ENCODE measurements around the gene GPT2.

GPT2 gene

DNA sequence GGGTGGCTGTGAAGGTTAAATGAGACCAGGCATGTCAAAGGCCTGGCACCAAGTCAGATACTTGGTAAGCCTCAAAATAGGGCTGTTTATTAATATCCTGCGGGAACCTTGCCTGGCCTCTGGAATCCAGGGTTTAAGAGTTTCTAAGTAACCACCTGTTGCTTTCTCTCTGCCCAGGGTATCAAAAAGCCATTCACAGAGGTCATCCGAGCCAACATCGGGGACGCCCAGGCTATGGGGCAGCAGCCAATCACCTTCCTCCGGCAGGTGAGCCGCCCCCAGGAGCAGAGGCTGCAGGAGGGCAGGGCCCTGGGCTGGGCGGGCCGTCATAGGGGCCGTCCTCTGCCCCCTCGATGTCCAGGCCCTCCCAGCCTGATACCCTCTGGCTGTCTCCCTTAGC, 13.3 kb downstream of the GPT2 start:
- no peak for DNase-seq

DNA sequence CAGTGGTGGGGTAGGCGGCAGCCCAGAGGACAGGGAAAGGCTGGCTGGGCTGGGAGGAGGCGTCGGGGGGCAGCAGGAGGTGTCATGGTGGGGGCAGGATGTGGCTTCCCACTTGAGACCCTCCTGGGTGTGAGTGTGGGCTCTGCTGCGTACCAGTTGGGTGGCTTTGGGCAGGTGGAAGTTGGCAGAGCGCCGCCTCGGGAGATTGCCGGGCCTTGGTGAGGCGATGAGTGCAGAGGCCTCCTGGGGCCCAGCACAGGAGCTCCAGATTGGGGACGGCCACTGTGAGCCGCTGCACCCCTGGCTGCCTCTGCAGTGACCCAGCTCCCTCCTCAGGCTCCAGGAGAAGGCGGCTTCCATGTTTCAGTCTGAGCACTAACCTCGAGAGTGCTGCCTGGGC, 13.8 kb downstream of the GPT2 start:
- no peak for DNase-seq

DNA sequence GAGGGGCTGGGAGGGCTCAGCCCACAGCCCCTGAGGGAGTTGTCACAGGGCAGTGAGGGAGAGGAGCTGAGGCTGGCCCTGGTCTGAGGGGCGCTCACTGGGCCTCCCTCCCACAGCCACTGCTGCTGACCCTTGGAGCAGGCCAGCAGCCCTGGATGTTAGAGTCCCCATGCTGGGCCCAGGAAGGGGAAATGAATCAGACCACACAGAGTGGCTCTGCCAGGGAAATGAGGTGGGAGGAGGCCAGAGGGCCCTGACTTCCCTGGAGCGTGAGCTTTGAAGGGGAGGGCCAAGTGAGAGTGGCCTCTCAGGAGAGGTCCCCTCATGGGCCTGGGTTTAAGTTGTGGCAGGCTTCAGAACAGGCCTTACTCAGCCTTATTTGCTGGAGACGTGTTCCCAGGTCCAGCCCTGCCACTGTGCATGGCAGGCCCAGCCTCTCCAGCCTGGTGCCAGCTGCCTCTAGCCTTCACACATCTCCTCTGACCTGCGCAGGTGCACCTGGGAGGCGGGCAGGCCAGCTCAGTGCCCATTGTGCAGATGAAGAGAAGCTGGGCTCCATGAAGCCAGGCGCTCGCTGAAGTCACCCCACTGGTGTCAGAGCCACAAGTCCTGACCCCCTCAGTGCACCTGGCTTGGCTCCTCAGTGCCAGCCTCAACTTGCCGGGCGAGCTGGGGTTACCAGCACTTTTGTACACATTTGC, 15.4 kb downstream of the GPT2 start:
- no peak for DNase-seq

DNA sequence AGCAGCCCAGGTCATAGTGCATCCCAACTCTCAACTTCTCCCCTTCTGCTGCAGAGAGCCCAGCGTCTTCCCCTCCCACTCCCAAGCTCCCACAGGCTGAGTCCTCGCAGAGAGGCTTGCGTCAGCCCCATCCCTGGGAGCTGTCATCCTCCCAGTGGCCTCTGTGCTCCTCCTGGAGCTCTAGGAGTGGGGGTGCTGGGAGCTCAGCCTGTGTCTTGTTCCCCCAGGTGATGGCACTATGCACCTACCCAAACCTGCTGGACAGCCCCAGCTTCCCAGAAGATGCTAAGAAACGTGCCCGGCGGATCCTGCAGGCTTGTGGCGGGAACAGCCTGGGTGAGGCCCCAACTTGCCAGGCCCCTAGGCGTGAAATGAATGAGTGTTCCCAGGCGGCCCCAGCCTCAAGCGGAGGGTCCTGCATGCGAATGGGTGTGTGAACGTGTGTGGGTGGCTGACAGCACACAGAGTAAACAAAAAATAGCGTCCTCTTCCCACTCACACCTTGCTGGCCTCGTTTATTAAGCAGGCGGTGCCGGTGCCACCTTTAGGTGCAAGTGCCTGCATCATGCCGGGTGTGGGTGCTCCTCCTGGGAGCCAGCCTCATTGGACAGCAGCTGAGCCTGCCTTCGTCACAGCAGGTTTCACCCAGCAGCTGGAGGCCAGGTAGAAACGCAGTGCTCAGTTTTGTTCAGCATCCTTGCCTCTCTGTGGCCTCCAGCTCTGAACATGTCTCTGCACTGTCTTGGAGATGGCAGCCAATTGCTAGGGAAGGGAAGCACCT, 16.5 kb downstream of the GPT2 start:
- DNase-seq = no peak

DNA sequence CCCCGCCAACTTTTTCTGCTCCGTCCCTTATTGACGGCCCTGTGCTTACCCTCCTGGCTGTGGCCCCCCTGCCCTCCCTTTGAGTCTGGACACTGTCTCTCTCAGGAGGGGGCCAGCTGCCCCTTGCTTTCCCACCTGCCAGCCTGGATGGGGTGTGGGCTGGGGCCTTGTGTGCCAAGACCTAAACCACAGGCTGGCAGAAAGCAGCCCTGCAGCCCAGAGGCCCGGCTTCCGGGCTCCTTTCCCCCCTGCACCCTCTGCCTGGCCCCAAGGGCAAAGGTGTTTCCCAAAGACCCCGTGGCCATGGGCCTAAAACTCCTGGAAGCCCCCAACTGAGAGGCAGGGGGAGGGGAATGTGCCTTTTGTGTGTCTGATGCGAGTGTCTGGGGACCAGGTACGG, 17.5 kb downstream of the GPT2 start:
- DNase-seq = no peak

DNA sequence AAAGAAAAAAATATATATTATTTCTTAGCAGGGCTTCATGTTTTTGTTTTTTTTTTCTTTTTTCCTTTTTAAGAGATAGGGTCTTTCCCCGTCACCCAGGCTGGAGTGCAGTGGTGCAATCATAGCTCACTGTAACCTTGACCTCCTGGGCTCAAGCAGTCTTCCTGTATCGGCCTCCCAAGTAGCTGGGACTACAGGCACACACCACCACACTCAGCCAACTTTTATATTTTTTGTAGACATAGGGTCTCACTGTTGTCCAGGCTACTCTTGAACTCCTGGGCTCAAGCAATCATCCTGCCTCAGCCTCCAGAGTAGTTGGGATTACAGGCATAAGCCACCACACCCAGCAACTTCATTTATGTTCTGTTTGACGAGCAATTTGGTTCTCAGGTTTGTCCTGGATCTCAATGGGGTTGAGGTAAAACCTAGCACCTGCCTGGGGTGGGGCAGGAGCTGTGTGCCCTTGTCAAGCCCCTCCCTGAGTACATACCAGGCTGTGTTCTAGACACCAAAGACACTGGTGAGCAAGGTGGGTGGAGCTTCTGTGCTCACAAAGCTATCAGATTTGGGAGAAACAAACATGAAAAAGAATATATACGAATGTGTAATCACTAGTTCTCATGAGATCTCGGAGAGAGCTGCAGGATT, 19.2 kb downstream of the GPT2 start:
- DNase-seq = no peak

DNA sequence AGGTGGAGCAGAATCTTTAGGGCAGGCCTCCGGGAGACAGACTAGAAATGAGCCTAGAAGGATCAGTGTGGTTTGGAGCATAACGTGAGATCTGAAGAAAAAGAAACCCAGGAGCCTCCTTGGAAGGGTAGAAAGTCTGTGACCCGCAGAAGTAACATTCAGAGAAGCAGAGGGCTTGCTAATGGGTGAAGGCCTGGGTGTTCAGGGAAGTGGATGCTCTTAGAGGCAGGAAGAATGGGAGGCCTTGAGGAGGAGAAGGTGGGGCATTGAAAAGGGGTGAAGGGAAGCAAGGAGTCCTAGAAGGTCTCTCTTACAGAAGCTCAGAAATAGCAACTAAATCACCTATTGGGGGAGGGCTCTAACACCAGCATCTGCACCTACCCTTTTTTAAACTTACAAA, 20.3 kb downstream of the GPT2 start:
- no peak for DNase-seq

DNA sequence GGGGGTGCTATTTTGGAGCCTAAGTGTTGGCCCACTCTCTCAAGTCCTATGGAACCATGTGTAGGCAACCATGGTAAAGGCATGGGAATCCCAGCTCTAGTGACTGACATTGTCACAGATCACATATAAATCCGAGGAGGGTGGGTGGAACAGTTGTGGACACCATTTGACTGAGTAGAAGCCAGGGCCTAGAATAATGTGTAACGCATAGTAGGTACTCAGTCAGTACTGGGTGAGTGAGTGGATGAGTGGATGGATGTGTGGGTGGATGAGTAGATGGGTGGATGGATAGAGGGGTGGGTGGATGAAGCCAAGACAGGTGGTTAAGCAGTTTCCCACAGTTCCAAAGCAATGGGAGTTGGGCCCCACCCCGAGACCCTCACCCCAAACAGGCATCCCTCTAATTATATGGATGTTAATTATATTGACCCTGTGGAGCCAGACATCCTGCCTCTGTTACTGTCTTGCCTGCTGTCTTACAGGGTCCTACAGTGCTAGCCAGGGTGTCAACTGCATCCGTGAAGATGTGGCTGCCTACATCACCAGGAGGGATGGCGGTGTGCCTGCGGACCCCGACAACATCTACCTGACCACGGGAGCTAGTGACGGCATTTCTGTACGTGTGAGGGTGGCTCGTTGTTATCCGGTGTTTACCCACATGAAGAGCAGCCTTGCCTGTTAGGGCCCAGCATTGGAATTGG, 22.3 kb downstream of the GPT2 start:
- no peak for DNase-seq

DNA sequence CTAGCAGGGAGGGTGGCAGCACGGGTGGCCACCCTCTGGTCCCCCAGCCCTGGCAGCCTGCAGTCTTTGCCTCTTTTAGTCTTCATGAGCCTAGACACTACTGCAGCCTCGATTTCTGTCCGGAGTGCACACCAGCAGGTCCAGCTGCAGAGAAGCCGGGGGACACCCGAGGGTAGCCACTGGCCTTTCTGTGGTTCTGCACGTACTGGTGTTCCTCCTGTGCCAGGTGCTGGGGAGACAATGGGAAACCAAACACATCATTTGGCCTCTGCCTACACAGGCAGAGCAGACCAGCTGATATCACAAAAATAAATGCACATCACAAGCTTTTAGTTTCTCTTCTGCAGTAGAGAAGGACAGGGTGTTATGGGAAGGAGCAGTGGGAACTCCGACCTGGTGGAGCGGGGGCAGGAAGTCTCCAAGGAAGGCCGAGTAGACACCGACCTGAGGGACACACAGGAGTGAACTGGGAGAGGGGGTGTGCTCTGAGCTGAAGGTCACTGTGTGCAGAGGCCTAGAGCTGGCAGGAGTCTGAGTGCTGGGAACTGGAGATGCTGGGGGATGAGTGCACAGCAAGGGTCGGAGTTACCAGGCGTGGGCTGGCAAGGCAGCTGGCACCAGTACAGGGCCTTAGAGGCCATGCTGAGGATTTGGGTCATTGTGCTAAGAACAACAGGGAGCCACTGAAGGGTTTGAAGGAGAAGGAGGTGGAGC, 23.1 kb downstream of the GPT2 start:
- no peak for DNase-seq

DNA sequence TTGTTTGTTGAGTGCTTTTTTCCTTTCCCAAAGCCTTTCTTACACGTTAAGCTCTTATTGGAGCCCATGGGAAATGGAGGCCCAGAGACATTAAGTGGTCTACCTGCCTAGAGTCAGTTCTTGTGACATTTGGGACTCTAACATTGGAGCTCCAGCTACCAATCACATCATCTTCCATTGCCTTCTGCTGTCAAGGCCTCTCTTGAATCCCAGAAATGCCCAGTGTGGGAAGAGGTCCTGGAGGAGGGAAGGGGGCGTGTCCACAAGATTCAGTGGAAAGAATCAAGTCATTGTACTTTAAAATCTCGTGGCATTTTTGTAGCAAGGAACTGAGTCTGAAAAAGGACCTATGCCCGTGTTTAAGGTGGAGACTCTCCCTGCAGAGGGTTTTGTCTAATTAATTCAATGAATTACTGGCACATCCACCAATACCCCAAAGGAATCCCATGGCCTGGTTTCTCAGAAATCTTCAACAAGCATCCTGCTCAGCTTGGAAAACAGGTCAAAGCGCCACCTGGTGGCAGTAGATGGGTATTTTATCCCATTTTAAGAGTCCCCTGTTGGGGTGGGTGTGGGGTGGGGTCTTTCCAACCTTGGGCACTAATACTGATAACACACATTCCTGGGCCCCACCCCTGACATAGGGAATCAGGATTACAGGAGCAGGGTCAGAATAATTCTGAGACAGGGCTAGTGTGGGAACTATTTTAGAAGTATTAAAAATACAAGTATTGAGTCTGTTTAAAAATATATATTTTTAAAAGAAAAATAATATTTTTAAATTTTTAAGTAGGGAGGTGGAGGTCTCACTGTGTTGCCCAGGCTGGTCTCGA, 24.6 kb downstream of the GPT2 start:
- DNase-seq = no peak

DNA sequence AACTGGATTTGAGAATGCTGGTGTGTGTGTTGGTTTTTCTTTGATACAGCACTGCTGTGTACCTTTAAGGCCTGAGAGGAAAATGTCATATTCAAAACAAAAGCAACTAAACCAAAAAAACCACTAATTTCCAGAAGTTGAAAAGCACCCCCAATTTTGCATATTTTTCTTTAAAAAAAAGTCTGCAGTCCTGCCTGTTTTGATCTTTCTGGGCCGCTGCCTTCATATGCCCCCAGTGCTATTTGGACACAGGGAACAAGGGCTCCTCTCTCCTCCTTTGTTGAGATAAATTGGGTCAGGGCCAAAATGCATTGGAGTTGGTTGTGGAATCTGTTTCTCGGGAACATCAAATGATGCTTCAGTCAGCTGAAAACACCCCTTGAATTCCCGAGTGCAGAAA, 26.9 kb downstream of the GPT2 start:
- DNase-seq = no peak

DNA sequence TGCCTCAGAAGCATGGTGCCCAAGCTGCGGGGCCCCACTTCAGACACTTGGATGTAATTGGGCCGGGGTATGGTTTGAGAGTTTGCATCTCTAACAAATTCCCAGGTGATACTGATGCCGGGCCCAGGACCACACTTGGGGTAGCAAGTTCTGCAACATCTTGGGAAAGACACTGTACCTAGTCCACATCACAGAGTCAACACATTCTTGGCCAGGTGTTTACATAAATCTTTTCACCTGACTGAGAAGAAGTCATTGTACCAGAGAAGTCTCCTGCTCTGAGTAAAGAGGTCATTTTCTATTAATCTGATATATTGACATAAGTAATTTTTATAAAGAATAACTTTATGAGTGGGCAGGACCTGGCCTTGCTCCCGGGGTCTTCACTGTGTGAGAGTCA, 27.5 kb downstream of the GPT2 start:
- DNase-seq = no peak

DNA sequence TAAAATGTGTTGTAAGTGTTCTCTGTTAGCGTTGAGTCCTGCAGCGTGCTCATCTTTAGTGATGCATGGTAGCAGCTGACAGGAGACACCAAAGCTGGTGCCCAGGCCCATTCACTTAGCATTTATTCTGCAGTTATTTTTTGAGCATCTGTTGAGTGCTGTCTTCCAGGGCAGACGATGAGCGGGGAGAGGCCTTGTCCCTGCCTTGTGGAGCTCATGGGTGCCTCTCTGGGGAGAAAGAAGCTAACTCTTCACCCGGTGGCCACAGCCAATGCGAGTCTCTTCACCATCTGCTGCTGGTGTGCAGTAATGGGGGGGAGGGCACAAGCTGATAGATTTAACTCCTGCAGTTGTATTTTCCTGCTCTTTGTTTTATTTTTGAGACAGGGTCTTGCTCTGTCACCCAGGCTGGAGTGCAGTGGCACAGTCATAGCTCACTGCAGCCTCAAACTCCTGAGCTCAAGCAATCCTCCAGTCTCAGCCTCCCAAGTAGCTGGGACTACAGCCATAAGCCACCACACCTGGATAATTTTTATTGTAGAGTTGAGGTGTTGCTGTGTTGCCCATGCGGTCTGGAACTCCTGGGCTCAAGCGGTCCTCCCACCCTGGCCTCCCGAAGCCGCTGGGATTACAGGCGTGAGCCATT, 30.5 kb downstream of the GPT2 start:
- DNase-seq = no peak

DNA sequence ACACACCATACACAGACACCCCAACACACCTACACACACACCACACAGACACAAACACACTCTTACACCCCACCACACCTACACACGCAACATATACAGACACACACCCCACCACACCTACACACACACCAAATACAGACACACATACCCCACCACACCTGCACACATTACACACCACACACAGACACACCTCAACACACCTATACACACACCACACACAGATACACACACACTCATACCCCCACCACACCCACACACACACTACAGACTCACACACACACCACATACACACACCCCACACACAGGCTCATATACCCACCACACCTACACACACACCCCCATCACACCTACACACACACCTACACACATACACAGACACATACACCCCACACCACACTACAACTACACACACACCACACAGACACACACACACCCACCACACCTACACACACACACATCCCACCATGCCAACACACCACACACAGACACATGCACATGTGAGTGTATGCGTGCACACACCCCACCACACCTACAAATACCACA, 31.4 kb downstream of the GPT2 start:
- DNase-seq = no peak

DNA sequence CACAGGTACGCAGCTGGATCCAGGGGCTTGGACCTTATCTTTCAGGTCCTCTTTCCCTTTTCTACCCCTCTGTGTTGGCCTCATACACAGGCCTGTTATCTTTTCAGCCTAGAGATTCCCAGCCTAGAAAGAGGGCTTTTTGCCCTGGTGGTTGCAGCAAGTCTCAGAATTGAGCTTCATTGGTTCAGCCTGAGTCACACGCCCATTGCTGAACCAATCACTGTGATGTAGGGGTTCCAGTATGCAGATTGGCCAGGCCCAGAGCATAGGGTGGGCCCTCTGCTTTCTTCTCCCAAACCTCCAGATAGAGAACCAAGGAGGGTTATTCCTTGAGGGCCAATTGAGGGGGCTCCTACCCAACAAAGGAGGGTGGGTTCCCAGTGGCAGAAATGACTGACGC, 32.8 kb downstream of the GPT2 start:
- no peak for DNase-seq

DNA sequence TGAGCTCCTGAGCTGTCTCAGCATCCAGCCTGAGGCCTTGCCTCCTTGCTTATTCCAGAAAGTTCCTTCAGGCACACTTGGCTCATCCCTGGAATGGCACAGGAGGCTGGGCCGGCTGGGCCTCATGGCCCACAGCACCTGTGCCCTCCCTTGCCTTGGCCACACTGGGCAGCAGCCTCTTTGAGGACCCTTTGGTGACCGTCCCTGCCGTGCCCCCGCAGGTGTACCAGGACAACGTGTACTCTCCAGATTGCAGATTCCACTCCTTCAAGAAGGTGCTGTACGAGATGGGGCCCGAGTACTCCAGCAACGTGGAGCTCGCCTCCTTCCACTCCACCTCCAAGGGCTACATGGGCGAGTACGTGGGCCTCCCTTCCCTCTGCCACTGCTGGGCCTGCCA, 34.2 kb downstream of the GPT2 start:
- no peak for DNase-seq

DNA sequence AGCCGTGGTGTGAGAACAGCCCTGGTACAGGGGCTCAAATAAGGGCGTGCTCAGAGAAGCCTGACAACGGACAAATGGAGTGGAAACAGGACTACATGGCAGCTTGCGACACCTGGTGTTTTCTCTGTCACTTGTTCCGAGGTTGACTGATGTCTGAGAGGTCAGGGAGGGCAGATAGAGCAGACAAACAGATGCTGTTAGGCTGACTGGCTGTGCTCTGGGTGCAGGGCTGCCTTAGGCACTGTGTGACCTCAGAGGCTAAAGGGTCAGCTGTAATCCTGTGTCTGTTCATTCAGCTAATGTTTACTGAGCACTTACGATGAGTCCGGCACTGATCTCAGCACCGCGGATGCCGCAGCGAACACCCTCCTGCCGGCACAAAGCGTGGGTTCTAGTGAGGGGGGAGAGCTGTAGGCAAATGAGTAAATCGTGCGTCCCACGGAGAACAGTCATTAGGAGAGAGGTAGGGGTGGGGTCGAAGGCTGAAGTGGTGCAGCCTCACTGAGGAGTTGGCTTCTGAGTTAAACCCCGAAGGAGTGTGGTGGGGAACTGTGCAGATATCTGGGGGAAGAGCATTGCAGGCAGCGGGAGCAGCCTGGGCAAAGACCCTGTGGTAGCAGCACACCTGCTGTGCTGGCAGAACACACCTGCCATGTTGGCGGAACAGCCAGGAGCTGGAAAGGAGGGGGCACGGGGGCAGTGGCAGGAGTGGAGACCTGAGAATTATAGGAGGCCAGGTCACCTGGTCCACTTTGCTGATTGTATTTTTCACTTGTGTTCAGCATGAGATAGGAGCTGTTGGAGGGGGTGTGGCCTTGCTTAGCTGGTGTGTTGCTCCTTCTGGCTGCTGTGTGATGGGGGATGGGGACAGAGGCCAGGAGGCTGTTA, 35.0 kb downstream of the GPT2 start:
- no peak for DNase-seq

DNA sequence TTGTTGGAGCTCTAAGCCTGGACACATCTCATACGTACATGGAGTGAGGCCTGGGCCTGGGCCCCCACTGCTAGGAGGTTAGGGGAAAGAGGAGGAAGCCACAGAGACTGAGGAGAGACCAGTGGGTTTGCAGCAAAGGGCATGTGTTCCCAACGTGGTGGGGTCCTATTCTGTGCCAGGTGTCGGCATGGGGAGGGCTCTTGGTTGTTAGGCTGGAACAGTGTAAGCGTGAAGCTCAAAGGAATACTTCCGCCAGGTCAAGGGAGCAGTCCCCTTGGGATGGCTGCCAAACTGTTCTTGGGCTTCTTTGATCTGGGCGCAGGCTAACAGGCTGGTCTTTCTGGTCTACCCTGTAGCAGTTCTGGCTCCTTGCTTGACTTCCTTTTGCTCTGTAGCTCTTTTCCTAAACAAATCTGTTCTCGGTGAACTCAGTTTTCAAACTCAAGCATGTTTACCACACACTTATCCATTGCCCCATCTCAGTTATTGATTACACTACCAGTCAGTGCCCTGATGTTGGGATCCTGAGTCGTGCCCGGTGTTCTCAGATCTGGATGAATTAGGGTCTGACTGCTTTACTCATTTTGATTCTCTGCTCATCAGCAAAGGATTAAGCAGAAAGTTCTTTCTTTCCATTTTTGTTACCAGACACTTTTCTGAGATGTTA, 36.4 kb downstream of the GPT2 start:
- DNase-seq = no peak

DNA sequence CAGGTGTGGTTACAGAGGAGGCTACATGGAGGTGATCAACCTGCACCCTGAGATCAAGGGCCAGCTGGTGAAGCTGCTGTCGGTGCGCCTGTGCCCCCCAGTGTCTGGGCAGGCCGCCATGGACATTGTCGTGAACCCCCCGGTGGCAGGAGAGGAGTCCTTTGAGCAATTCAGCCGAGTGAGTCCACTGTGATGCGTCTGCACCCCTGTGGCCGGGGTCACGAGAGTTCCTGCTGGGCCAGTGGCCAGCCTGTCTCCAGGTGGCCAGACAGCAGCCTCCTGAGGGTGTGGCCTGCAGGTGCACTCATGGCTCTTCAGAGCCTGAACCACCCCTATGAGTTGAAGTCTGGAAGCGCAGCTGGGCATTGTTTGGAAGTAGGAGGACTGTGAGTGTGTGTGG, 38.1 kb downstream of the GPT2 start:
- DNase-seq = no peak
